ENCODE results near the gene TFB1M.

The TFB1M gene

GRCh38 chr6:155261111-155261900 lies 53.0 kb downstream of the TFB1M start:
- no peak for DNase-seq

- DNase-seq: no peak
Measured at GRCh38 chr6:155260686-155261085, 53.6 kb downstream of the TFB1M start.

GRCh38 chr6:155259897-155260296 lies 54.4 kb downstream of the TFB1M start:
- no peak for DNase-seq

DNA sequence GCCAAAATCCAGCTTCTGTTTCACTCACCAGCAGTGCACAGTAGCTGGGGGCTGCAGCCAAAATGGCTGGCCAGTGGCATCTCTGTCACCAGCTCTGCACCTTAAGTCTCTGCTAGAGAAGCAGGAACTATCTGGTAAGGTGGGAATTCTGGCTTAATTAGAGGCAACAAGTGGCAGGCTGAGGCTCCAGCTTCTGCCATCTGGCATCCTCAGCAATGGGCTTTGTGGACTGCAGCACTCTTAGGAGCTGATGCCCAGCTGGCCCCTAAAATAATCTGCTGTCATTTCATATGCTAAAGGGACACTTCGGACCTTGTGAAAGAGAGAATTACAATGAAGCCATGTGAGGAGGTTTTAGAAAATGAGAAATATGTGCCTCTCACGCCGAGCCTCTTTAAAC lies 55.1 kb downstream of the TFB1M start:
- no peak for DNase-seq

- DNase-seq: no peak
Measured at GRCh38 chr6:155257796-155258195, 56.5 kb downstream of the TFB1M start.

DNA sequence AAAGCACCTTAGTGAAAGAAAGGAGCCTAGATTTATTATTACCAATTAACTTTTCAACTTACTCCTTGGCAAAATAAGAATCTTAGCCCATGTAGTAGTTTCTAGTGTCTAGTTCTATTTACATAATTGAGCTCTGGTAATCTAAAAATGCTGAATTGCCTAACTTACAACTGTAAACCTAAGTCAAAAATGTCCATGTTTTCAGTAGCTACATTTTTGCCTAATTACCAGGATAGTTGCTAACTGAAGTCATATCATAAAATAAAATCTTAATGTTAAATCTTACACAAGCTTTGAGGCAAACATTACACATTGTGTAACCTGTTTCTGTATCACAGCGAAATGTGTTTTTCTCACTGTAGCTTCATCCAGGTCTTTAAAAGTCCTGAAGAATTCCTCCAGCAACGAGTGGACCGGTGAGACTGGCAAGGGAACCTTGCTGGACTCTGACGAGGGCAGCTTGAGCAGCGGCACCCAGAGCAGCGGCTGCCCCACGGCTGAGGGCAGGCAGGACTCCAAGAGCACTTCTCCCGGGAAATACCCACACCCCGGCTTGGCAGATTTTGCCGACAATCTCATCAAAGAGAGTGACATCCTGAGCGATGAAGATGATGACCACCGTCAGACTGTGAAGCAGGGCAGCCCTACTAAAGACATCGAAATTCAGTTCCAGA lies 58.0 kb downstream of the TFB1M start:
- DNase-seq: no peak

GRCh38 chr6:155254139-155254538 lies 60.1 kb downstream of the TFB1M start:
- DNase-seq: no peak

DNA sequence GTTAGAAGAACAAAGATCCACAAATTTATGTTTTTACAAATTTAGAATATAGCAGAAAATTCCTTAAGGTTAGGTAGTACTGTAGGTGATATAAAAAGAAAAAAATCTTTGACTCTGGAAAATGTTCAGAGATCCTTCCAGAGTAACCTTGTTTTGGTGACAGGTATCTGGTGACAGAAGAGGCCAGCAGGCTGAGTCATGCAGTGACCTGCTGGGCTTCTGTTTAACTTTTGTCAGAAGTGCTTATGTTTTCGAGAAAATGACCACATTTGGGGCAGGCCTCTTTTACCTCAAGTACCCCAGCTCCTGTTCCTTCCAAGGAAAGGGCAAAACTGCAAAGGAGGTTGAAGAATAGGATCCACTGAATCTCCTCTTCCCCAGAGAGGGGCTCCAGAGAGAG lies 60.9 kb downstream of the TFB1M start:
- DNase-seq: no peak

- no peak for DNase-seq
Measured at GRCh38 chr6:155252581-155252980, 61.7 kb downstream of the TFB1M start.

DNA sequence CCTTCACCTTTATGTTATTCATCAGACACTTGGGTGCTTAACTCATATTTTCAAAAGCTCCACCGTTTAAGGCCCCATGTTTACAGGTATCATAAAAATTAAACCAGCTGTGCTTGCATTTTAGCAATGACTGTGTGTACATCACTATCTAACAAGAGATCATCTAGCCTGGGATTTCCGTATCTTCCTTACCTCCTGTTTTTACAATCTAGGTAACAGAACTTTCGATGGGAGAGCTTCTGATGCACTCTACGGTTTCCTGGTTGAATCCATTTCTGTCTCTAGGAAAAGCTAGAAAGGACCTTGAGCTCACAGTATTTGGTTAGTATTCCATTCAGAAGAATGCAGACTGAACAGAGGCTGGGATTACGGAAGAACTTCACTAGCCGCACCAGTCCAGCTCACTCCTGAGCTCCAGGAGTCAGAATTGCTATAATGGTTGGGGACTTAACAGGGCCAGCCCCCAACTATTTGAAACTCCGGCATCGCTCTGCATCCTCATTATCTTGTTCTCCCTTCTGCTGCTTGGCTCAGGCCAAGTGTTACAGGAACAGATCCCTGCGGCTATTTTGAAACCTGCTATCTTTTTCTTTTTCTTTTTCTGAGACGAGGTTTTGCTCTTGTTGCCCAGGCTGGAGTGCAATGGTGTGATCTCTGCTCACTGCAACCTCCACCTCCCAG lies 63.4 kb downstream of the TFB1M start:
- no peak for DNase-seq

- no peak for DNase-seq
Measured at GRCh38 chr6:155248008-155249001, 66.0 kb downstream of the TFB1M start.

DNA sequence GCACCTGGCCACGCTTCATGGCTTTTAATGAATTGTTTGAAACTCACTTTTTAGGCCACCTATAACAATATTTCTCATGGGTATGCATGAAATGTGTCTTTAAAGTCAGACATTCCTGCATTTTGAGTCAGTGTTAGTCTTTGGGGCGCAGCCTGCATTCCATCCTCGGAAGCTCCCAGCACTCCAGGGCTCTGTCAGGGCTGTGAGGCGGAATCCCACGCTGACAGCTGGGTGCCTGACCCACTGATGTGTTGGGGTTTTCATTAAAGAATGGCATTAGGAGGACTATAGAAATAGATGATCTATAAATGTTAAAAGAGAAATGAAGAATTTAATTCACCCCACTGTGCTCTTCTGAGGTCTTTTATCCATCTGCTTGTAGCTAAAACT lies 66.7 kb downstream of the TFB1M start:
- DNase-seq: no peak

GRCh38 chr6:155246825-155247224 lies 67.5 kb downstream of the TFB1M start:
- no peak for DNase-seq

- DNase-seq: no peak
Measured at GRCh38 chr6:155245831-155246230, 68.5 kb downstream of the TFB1M start.

- no peak for DNase-seq
Measured at GRCh38 chr6:155245193-155245592, 69.1 kb downstream of the TFB1M start.

DNA sequence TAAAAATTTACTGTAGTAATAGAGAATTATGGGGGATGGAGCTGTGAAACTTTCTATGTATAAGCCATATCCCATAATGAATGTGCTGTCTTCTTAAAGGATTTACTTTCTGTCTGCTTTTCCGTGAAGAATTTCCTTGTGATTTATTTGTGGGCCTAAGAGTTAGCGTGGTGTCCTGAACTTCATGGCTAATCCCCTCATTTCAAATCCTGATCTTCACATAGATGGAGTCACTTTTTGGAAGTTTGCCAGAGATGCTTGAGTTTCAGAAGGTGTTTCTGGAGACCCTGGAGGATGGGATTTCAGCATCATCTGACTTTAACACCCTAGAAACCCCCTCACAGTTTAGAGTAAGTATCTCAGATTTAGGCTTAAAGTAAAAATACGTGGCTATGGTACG lies 69.8 kb downstream of the TFB1M start:
- DNase-seq: no peak

DNA sequence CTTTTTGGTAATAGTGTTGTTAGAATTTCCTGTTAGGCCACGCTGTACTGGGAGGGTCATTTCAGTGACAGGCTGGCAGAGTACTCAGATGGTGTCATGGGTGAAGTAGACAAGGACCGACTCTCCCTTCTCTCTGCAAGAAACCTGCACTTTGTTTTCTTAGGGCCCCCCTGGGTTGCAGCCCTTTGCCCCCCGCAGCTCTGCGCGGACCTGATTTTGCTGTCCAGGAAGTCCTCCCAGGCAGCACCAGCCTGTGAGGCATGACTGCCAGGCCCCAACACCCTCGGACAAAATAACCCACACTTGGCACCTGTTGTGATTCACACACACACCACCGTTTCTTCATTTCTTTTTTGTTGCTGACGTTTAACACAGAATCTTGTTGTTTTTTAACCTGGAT lies 72.3 kb downstream of the TFB1M start:
- DNase-seq: no peak

DNA sequence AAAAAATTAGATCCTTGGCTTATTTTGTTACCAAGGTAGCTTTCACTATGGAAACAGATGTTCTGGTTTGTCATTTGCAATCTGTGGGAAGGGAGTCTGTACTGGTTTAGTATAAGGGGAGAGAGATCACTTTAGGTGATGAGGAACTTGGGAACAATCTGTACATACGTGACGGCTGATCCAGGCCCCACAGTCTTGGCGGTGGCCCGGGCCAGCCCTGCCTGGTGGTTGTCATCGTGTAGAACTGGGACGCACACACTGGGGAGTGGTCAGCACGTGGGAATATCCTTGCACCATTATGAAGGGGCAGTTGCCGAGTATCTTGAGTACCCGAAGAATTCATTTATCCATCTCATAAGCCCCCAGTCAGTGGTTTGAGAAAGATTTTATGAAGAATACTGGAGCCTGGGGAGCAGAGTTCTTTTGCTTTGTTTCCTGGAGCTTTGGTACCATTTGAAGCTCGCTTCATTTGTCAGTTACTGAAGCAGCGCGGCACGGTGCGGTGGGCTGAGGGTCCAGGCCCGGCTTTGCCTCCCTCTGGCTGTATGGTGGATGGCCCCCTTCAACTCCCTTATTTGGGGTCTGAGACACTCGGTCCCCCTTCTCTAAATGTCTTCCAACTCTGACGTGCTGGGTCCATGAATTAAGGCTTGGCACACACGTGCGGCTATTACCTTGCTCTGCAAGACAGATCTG lies 73.2 kb downstream of the TFB1M start:
- DNase-seq: no peak

DNA sequence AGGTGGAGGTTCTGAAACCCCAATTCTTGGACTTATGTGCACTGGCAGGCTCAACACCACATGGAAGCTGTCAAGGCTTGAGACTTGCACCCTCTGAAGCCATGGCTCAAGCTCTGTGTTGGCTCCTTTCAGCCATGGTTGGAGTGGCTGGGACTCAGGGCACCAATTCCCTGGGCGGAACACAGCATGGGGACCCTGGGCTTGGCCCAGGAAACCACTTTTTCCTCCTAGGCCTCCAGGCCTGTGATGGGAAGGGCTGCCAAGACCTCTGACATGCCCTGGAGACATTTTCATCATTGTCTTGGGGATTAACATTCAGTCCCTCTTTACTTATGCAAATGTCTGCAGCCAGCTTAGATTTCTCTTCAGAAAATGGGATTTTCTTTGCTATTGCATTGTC lies 76.7 kb downstream of the TFB1M start:
- DNase-seq: no peak

DNA sequence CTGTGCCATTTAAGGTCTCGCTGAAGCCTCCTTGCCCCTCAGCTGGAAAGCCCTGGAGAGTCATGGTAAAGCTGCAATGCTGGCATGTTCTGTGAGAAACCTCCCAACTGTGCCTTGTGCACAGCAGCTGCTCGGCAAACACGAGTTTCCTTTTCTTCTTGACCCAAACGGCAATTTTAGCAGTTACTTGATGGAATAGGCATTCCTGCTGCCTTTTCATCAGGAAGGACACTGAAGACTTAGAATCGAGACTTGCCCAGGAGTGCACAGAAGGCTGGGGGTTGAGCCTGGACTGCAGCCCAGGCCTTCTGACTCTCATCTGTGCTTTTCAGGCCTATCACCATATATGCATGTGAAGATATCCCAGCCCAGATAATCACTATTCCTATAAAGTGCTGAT lies 79.2 kb downstream of the TFB1M start:
- no peak for DNase-seq

DNA sequence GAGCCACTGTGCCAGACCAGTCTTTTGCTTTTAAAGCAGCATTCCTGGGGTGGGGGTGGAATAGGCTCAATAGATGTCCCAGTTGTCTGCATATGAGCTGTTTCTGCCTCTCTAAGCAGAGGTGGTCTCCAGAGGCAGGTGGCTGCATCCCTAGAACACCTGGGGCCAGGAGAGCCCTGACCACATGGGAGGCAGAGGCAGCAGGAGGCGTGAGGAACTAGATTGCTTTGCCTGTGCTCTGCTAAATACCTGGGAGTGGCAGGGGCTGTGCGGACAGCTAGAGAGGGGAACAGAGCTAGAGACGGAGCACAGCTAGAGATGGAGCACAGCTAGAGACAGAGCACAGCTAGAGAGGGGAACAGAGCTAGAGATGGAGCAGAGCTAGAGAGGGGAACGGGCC lies 79.6 kb downstream of the TFB1M start:
- no peak for DNase-seq

DNA sequence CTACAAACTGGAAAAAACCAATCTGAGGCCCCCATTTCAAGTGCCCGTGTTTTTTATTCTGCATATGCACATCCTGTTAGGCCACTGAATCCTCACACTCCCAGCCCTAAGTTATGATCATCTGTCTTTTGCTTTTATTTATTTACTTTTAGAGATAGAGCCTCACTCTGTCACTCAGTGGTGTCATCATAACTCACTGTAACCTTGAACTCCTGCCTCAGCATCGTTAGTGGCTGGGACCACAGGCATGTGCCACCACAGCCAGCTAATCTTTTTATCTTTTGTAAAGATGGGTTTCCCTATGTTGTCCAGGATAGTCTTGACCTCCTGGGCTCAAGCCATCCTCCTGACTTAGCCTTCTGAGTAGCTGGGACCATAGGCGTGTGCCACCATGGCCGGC lies 80.1 kb downstream of the TFB1M start:
- no peak for DNase-seq

All from KG1 (cell line).